HS-27A (cell line): ENCODE data around the gene ANXA8L1.
"Not testable (repeated sequence)": the region's sequence is repeated elsewhere in the genome, so short reads cannot be mapped to it uniquely, and the experiment has no call there.

Source experiments
- DNase-seq: peaks from one replicate; pipeline ENCODE4 v3.0.0-alpha.2; 2012; ENCODE audit warnings: low read depth, missing footprints

The ANXA8L1 gene

GRCh38 chr10:46375406-46375805, at the start of gene ANXA8L1:
TSS of gene ANXA8L1 (plus strand) at chr10:46375776. CDS start at chr10:46375852, 76 bp downstream.
- DNase-seq: not testable (repeated sequence)

- DNase-seq: no peak
Measured at GRCh38 chr10:46326066-46326465, 49.5 kb upstream of the ANXA8L1 start.

GRCh38 chr10:46326971-46327370, 48.6 kb upstream of the ANXA8L1 start:
- no peak for DNase-seq

- DNase-seq: no peak
Measured at GRCh38 chr10:46327685-46328084, 47.9 kb upstream of the ANXA8L1 start.

GRCh38 chr10:46328853-46329689, 46.5 kb upstream of the ANXA8L1 start:
- DNase-seq: no peak

- DNase-seq: no peak
Measured at GRCh38 chr10:46329690-46330016, 45.9 kb upstream of the ANXA8L1 start.

GRCh38 chr10:46330894-46331293, 44.7 kb upstream of the ANXA8L1 start:
- DNase-seq: no peak

GRCh38 chr10:46365484-46365883, 10.1 kb upstream of the ANXA8L1 start:
- not testable (repeated sequence) for DNase-seq

- DNase-seq: not testable (repeated sequence)
Measured at GRCh38 chr10:46367209-46367608, 8.4 kb upstream of the ANXA8L1 start.

- not testable (repeated sequence) for DNase-seq
Measured at GRCh38 chr10:46367666-46368240, 7.8 kb upstream of the ANXA8L1 start.

GRCh38 chr10:46368956-46369355, 6.6 kb upstream of the ANXA8L1 start:
- not testable (repeated sequence) for DNase-seq

GRCh38 chr10:46374410-46374809, 1.2 kb upstream of the ANXA8L1 start:
- not testable (repeated sequence) for DNase-seq

GRCh38 chr10:46377022-46377421, 1.4 kb downstream of the ANXA8L1 start:
- DNase-seq: not testable (repeated sequence)

GRCh38 chr10:46377651-46378050, 2.1 kb downstream of the ANXA8L1 start:
- not testable (repeated sequence) for DNase-seq

- not testable (repeated sequence) for DNase-seq
Measured at GRCh38 chr10:46378108-46378507, 2.5 kb downstream of the ANXA8L1 start.

GRCh38 chr10:46379233-46379848, 3.8 kb downstream of the ANXA8L1 start:
- DNase-seq: not testable (repeated sequence)

GRCh38 chr10:46385858-46386257, 10.3 kb downstream of the ANXA8L1 start:
- DNase-seq: not testable (repeated sequence)

GRCh38 chr10:46386694-46387093, 11.1 kb downstream of the ANXA8L1 start:
- DNase-seq: not testable (repeated sequence)

- not testable (repeated sequence) for DNase-seq
Measured at GRCh38 chr10:46387309-46387902, 11.8 kb downstream of the ANXA8L1 start.

- not testable (repeated sequence) for DNase-seq
Measured at GRCh38 chr10:46391422-46391821, 15.8 kb downstream of the ANXA8L1 start.

- DNase-seq: peak; percentile 22
Measured at GRCh38 chr10:46396441-46397279, 21.1 kb downstream of the ANXA8L1 start.

- DNase-seq: not testable (repeated sequence)
Measured at GRCh38 chr10:46397767-46398166, 22.2 kb downstream of the ANXA8L1 start.
